ENCODE data around the gene CHRM3.

GRCh38 chr1:239361403-239361802, 25.0 kb upstream of the CHRM3 start:
- no peak for TF ChIP-seq CTCF (IDR thresholded peaks at IDR 0.05)
- no peak for TF ChIP-seq POLR2A (IDR thresholded peaks at IDR 0.05)

Measured in Peyer's patch (tissue), 4 donors.